Measurements from ENCODE around the gene FGF1. TPM values are rescaled to one million over a fixed set of nuclear protein-coding genes. Genes with fewer than 3 reads are reported as not detected.

Gene FGF1
- total RNA-seq, 1 experiment from 2014 or later: 3.2 TPM

DNA sequence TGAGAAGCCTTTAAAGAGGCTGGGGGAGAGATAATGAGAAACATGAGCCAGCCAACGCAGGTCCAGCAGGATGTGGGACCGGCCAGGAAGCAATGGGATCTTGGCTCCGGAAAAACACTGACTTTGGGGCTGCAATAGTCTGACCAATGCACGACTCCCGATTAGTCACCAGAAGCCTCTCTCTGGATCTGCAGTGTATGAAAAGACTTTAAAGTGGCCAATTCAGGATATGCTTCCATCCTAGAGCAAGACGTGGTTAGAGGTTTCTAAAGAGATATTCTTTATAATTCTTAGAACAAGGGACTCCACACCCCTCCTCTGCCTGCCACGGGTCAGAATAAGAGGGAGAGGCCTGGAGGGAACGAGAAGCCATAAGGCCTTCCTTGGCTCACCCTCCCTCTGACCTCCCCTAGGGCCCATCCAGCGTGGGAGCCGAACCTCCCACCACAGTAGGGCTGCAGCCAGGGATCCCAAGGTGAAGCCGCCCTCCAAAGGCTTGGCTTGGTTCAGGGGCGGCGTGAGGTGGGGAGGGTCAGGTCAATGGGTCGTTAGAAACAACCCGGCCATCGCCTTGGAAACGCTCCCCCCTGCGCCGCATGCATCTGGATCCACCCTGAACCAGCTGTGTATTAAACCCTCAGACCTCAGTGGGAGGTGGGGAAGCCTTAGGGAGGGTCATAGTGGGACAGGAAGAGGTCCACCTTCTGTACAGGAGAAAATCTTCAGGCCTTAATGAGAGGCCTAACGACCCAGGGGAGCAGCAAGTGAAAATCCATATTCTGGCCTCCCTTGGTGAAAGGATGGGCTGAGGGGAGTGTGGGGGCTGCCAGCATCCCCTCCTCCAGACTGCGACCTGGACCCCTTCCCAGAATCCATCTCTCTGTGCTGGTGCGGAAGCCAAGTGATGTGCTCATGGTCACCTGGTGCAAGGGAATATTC lies 11.1 kb downstream of the FGF1 start:
- Histone ChIP-seq H3K9me3 (ENCODE audit: control insufficient read depth, low read depth, low read length) (no peaks in the 10 kb centered on the region), H3K9ac (ENCODE audit: extremely low read depth, insufficient read length, low read length) (no peak overlapping the region), H2BK15ac (ENCODE audit: low read depth, low read length) (no peak overlapping the region), H3K18ac (ENCODE audit: insufficient read length, low read depth, low read length) (no peak overlapping the region), H3K23ac (ENCODE audit: insufficient read length, low read depth, low read length) (no peak overlapping the region), H3T11ph (ENCODE audit: low read length) (no peak overlapping the region), H3K4me1 (ENCODE audit: insufficient read depth, low read length) (0 out of 2 replicates have a peak, but pooled peaks cover 1% of the 10 kb centered on the region), H3K27me3 (ENCODE audit: insufficient read depth, low read length) (no peaks in the 10 kb centered on the region; the same call in 1 of the 2 replicates), H3K4me2 (ENCODE audit: insufficient read depth, insufficient read length, low read length) (no peak overlapping the region), H3K56ac (ENCODE audit: insufficient read length, low read depth, low read length) (no peak overlapping the region), H4K8ac (replicated peaks; ENCODE audit: insufficient read length, low read depth, low read length) (no peak overlapping the region), H3K4ac (ENCODE audit: low read depth, low read length) (no peak overlapping the region), H4K5ac (ENCODE audit: insufficient read length, low read depth, low read length) (no peak overlapping the region), H3K23me2 (ENCODE audit: insufficient read length, low read depth, low read length, poor library complexity, severe bottlenecking) (no peaks in the 10 kb centered on the region), H2BK120ac (ENCODE audit: low read depth, low read length, poor library complexity, severe bottlenecking) (no peak overlapping the region), H2BK20ac (ENCODE audit: low read depth, low read length, poor library complexity, severe bottlenecking) (no peak overlapping the region), H3K14ac (ENCODE audit: insufficient read depth, low read length) (no peak overlapping the region; the same call in 1 of the 2 replicates), H4K20me1 (ENCODE audit: control insufficient read depth, insufficient read depth, insufficient read length) (no peaks in the 10 kb centered on the region), H2BK12ac (ENCODE audit: insufficient read length, low read depth, low read length) (no peak overlapping the region), H3K27ac (ENCODE audit: insufficient read length, low read depth, low read length) (no peak overlapping the region), H2BK5ac (ENCODE audit: insufficient read length, low read length) (no peak overlapping the region), H3K79me1 (ENCODE audit: insufficient read depth, low read depth, low read length, poor library complexity, severe bottlenecking) (no peaks in the 10 kb centered on the region), H2AK5ac (ENCODE audit: insufficient read length, low read length) (no peak overlapping the region), H3K79me2 (ENCODE audit: insufficient read depth, low read length) (no peaks in the 10 kb centered on the region), H2AFZ (ENCODE audit: low read length) (no peak overlapping the region), H4K91ac (ENCODE audit: insufficient read length, low read depth, low read length) (no peak overlapping the region)
- no CpG with 5 or more reads among the region's 22 CpGs for WGBS (ENCODE audit: extremely low coverage, insufficient read length, low lambda C conversion rate)
- Mint-ChIP-seq H3K27me3 (ENCODE audit: low read depth) (no peaks in the 10 kb centered on the region), H3K36me3 (ENCODE audit: insufficient read depth in 1 of 3, low read depth in 3 of 3) (no peaks in the 10 kb centered on the region), H3K27ac (peak overlapping the region in 1 of 3 experiments; percentile 31; a peak in 1 of 7 replicates), H3K9me3 (no peaks in the 10 kb centered on the region), H3K4me3 (no peak overlapping the region), H3K4me1 (peaks cover 26 to 33% of the 10 kb centered on the region in 2 experiments)
- TF ChIP-seq, protein P1, sequence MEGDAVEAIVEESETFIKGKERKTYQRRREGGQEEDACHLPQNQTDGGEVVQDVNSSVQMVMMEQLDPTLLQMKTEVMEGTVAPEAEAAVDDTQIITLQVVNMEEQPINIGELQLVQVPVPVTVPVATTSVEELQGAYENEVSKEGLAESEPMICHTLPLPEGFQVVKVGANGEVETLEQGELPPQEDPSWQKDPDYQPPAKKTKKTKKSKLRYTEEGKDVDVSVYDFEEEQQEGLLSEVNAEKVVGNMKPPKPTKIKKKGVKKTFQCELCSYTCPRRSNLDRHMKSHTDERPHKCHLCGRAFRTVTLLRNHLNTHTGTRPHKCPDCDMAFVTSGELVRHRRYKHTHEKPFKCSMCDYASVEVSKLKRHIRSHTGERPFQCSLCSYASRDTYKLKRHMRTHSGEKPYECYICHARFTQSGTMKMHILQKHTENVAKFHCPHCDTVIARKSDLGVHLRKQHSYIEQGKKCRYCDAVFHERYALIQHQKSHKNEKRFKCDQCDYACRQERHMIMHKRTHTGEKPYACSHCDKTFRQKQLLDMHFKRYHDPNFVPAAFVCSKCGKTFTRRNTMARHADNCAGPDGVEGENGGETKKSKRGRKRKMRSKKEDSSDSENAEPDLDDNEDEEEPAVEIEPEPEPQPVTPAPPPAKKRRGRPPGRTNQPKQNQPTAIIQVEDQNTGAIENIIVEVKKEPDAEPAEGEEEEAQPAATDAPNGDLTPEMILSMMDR (conservative IDR thresholded peaks at IDR 0.05): no peak
- DNase-seq: no peak
